Left lung (tissue), 10 donors: Measurements from ENCODE around the gene ZFP57. TPM values are rescaled to one million over a fixed set of nuclear protein-coding genes. Genes with fewer than 3 reads are reported as not detected.

Experiments used
- ATAC-seq: fragments of 200-7000 bp; cut with Tn5 transposase; one replicate; pipeline ENCODE4 v1.9.1; 2020; ENCODE audit warnings: moderate library complexity
- DNase-seq, 4 donors: peaks; one replicate each; pipeline ENCODE4 v3.0.0-alpha.2; 2013 to 2020
- H3K27ac ChIP-seq, 2 donors: fragments of 200-600 bp; sonication (generic) in 1 of 2; one replicate each; pipeline versions ENCODE4 v1.5.0 to v1.8.0; 2020 to 2021
- H3K27me3 ChIP-seq, 2 donors: fragments of 200-600 bp; sonication (generic) in 1 of 2; one replicate each; pipeline versions ENCODE4 v1.5.0 to v1.8.0; 2020 to 2021
- H3K36me3 ChIP-seq, 2 donors: fragments of 200-600 bp; sonication (generic) in 1 of 2; one replicate each; pipeline versions ENCODE4 v1.5.0 to v1.8.0; 2020 to 2021
- H3K4me1 ChIP-seq, 2 donors: fragments of 200-600 bp; one replicate each; pipeline ENCODE4 v1.8.0; 2021
- H3K4me3 ChIP-seq, 2 donors: fragments of 200-600 bp; sonication (generic) in 1 of 2; one replicate each; pipeline versions ENCODE4 v1.5.0 to v1.8.0; 2020 to 2021; ENCODE audit warnings: mild to moderate bottlenecking in 1 of 2
- H3K9me3 ChIP-seq, 2 donors: fragments of 200-600 bp; sonication (generic) in 1 of 2; one replicate each; pipeline versions ENCODE4 v1.5.0 to v1.8.0; 2020 to 2021
- CTCF ChIP-seq, 2 donors: fragments of 200-600 bp; sonication (generic) in 1 of 2; IDR thresholded peaks; one replicate each; pipeline versions ENCODE4 v1.5.0 to v1.8.0; 2021; ENCODE audit warnings: antibody characterized with exemption in 2 of 2
- intact Hi-C, 2 donors: fragments of 100-400 bp; cut with DNase I; formaldehyde crosslinking; loops; one replicate each; pipeline versions ENCODE4 v1.11.2 to v1.14.2; 2022
- polyA plus RNA-seq, 6 donors: library from polyadenylated mRNA; unstranded; fragments of 120-200 nt; gene quantifications; one replicate each; pipeline ENCODE4 v1.2.1, GENCODE V29; 2013; ENCODE audit not compliant: insufficient read length in 6 of 6
- total RNA-seq, 2 donors: library from RNA; stranded (reverse); fragmentation: NEBNext Ultra II Directional; extraction: Animal tissue kit (Norgen Biotek cat#: 25700); gene quantifications; one replicate each; pipeline ENCODE4 v1.2.1, GENCODE V29; 2021
- donor health status: DM: no; HTN: yes; CAD: no.
- donor health status: DM: no; HTN: no; CAD: no.

The ZFP57 gene
- total and polyA plus RNA-seq, 8 donors = 0.61 to 0.68 TPM; not detected in 6

DNA sequence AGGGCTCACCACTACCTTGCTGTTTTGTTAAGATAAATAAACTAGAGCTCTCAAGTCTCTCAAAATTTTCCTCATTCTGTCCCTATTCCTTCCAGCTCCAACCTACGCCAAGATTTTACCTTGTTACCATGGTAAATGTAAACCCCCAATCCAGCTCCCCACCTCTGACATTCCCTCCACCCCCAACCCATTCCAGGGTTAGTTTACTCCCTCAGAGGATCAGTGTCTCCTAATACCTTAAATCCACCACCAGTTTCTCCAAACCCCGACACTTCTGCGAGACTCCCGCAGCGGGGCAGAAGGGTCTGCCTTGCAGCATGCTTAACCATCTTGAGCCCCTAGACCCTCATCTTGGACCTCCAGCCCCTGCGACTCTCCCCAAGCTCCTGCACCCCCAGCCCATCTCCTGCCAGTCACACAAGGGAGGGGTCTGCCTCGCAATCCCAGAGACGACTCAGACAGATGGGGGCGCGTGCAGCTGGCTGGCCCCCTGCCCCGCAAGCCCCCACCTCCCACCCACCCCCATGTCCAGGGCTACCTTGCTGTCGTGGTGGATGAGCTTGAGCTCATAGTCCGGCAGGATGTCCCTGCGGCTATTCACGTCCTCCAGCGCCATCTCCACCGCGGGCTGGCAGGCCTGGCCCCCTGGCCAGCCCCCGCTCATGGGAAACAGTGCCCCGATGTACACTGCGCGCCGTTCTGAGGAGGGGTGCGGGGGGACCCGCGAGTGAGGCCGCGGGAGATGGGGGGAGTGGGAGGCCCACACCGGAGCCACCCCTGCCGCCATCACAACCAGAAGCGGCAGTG is 53.8 kb downstream of the ZFP57 start:
- peak overlapping the region in 1 of 2 donors; percentile 71 for H3K27ac ChIP-seq
- H3K36me3 ChIP-seq = peaks cover 0 to 3% of the 10 kb centered on the region in 2 donors
- H3K4me3 ChIP-seq = peak overlapping the region; percentile 45 to 59
- no peaks in the 10 kb centered on the region for H3K9me3 ChIP-seq
- peak in 1 of 4 donors; percentile 78 for DNase-seq
- intact Hi-C loops = no loop called here
- H3K27me3 ChIP-seq = peaks cover 0 to 20% of the 10 kb centered on the region in 2 donors
- H3K4me1 ChIP-seq = peaks cover 6 to 54% of the 10 kb centered on the region in 2 donors
- no peak for TF ChIP-seq CTCF (IDR thresholded peaks at IDR 0.05)
- ATAC-seq = no peak

- ATAC-seq (no peak), DNase-seq (no peak)
- Histone ChIP-seq H3K9me3 (no peaks in the 10 kb centered on the region), H3K27ac (peak overlapping the region in 1 of 2 donors; percentile 57), H3K4me3 (no peak overlapping the region), H3K36me3 (peaks cover 0 to 15% of the 10 kb centered on the region in 2 donors), H3K27me3 (peaks cover 0 to 10% of the 10 kb centered on the region in 2 donors), H3K4me1 (peaks cover 6 to 40% of the 10 kb centered on the region in 2 donors)
- intact Hi-C loops = no loop called here
- TF ChIP-seq CTCF (IDR thresholded peaks at IDR 0.05) = no peak
Observed at GRCh38 chr6:29625337-29625930, 55.5 kb downstream of the ZFP57 start.

GRCh38 chr6:29624520-29624961 is 56.4 kb downstream of the ZFP57 start:
- DNase-seq (no peak), ATAC-seq (no peak)
- Histone ChIP-seq H3K27me3 (peaks cover 0 to 5% of the 10 kb centered on the region in 2 donors), H3K27ac (peak overlapping the region in 1 of 2 donors; percentile 57), H3K4me3 (no peak overlapping the region), H3K36me3 (peaks cover 0 to 15% of the 10 kb centered on the region in 2 donors), H3K9me3 (no peaks in the 10 kb centered on the region), H3K4me1 (peaks cover 6 to 38% of the 10 kb centered on the region in 2 donors)
- intact Hi-C loops = no loop called here
- TF ChIP-seq CTCF (IDR thresholded peaks at IDR 0.05) = no peak

Other genes starting within 250 kb of the ZFP57 start
- not detected for gene OR10C1, start 241.8 kb downstream of the ZFP57 start, total RNA-seq
- gene OR10C1, start 241.8 kb downstream of the ZFP57 start, polyA plus RNA-seq = not detected
- gene OR11A1, start 224.1 kb downstream of the ZFP57 start, total RNA-seq = not detected
- gene OR11A1, start 224.1 kb downstream of the ZFP57 start, polyA plus RNA-seq = under 1 TPM in 1 of 6 donors, not detected in 5; 0.06 TPM
- not detected for gene OR2H1, start 224.0 kb downstream of the ZFP57 start, total RNA-seq
- gene OR2H1, start 224.0 kb downstream of the ZFP57 start, polyA plus RNA-seq = not detected
- not detected for gene MAS1L, start 193.2 kb downstream of the ZFP57 start, total RNA-seq
- not detected for gene MAS1L, start 193.2 kb downstream of the ZFP57 start, polyA plus RNA-seq
- gene UBD, start 121.4 kb downstream of the ZFP57 start, total RNA-seq = 1 to 10 TPM; 2.6 to 2.7 TPM
- 1 to 10 TPM in 3 of 6 donors, under 1 TPM in 3; 0.25 to 1.9 (median 0.82) TPM for gene UBD, start 121.4 kb downstream of the ZFP57 start, polyA plus RNA-seq
- gene OR2H2, start 96.0 kb downstream of the ZFP57 start, total RNA-seq = not detected
- gene OR2H2, start 96.0 kb downstream of the ZFP57 start, polyA plus RNA-seq = under 1 TPM; 0.10 to 0.30 (median 0.14) TPM
- 10 to 100 TPM; 25.0 to 32.0 TPM for gene GABBR1, start 48.0 kb downstream of the ZFP57 start, total RNA-seq
- 100 to 1,000 TPM in 2 of 6 donors, 10 to 100 TPM in 4; 73.5 to 122 (median 95.1) TPM for gene GABBR1, start 48.0 kb downstream of the ZFP57 start, polyA plus RNA-seq
- gene MOG, start 24.1 kb downstream of the ZFP57 start, total RNA-seq = not detected
- gene MOG, start 24.1 kb downstream of the ZFP57 start, polyA plus RNA-seq = under 1 TPM in 1 of 6 donors, not detected in 5; 0.10 TPM
- gene HLA-F, start 42.3 kb upstream of the ZFP57 start, total RNA-seq = 100 to 1,000 TPM in 1 of 2 donors, 10 to 100 TPM in 1; 98.3 to 197 TPM
- gene HLA-F, start 42.3 kb upstream of the ZFP57 start, polyA plus RNA-seq = 10 to 100 TPM; 15.4 to 23.9 (median 18.1) TPM
- gene HLA-G, start 146.7 kb upstream of the ZFP57 start, total RNA-seq = 10 to 100 TPM; 11.1 to 17.7 TPM
- gene HLA-G, start 146.7 kb upstream of the ZFP57 start, polyA plus RNA-seq = 10 to 100 TPM in 3 of 6 donors, 1 to 10 TPM in 3; 5.1 to 19.5 (median 10.0) TPM